Measurements from ENCODE around the gene OPN4.

DNA sequence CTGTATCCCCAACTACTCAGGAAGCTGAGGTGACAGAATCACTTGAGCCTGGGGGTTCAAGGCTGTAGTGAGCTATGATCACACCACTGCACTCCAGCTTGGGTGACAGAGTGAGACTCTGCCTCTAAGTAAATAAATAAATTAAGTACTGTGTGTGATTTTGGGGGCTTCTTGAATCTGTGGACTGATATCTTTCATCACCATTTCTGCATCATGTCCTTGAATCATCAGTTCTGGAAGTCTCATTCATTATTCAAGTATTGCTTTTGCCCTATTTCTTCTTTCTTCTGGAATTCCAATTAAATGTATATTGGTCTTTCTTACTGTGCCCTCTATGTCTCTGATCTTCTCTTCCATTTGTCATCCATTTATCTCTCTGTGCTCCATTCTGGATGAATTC, 46.7 kb upstream of the OPN4 start:
- TF ChIP-seq, protein P1, sequence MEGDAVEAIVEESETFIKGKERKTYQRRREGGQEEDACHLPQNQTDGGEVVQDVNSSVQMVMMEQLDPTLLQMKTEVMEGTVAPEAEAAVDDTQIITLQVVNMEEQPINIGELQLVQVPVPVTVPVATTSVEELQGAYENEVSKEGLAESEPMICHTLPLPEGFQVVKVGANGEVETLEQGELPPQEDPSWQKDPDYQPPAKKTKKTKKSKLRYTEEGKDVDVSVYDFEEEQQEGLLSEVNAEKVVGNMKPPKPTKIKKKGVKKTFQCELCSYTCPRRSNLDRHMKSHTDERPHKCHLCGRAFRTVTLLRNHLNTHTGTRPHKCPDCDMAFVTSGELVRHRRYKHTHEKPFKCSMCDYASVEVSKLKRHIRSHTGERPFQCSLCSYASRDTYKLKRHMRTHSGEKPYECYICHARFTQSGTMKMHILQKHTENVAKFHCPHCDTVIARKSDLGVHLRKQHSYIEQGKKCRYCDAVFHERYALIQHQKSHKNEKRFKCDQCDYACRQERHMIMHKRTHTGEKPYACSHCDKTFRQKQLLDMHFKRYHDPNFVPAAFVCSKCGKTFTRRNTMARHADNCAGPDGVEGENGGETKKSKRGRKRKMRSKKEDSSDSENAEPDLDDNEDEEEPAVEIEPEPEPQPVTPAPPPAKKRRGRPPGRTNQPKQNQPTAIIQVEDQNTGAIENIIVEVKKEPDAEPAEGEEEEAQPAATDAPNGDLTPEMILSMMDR (IDR thresholded peaks at IDR 0.05): no peak
- no peak for TF ChIP-seq POLR2AphosphoS5 (IDR thresholded peaks at IDR 0.05)

Data from transverse colon (tissue), 4 donors.